Neural cell (in vitro differentiated cells): ENCODE measurements around the gene RABGEF1. TPM values are rescaled to one million over a fixed set of nuclear protein-coding genes. Genes with fewer than 3 reads are reported as not detected.

Experiments used
- H2AFZ ChIP-seq: fragments of 200-600, 300-800 bp; sonication (generic), shearing (Covaris generic); 2 replicates; pipeline ENCODE4 v1.6.0; 2014; ENCODE audit warnings: low read depth, mild to moderate bottlenecking, antibody characterized with exemption, low read length, moderate library complexity
- H3F3A ChIP-seq: fragments of 200-600 bp; shearing (Covaris generic); 2 replicates; pipeline ENCODE4 v1.6.1; 2016; ENCODE audit warnings: mild to moderate bottlenecking, moderate library complexity, mixed read lengths, antibody characterized with exemption, low read length; ENCODE audit not compliant: insufficient read depth, poor library complexity, severe bottlenecking
- H3K27ac ChIP-seq: fragments of 200-600, 300-800 bp; sonication (generic), shearing (Covaris generic); 2 replicates; pipeline ENCODE4 v1.5.1; 2014; ENCODE audit warnings: mild to moderate bottlenecking, low read length, moderate library complexity
- H3K27me3 ChIP-seq: fragments of 300-800, 200-600 bp; sonication (generic), shearing (Covaris generic); 2 replicates; pipeline ENCODE4 v1.6.0; 2014; ENCODE audit warnings: mild to moderate bottlenecking, low read depth, low read length, moderate library complexity; ENCODE audit not compliant: insufficient read depth
- H3K36me3 ChIP-seq: fragments of 300-800, 200-600 bp; sonication (generic), shearing (Covaris generic); 2 replicates; pipeline ENCODE4 v1.5.1; 2014; ENCODE audit warnings: mild to moderate bottlenecking, antibody characterized with exemption, low read length, moderate library complexity; ENCODE audit not compliant: insufficient read depth
- H3K4me2 ChIP-seq: fragments of 300-800, 200-600 bp; sonication (generic), shearing (Covaris generic); 2 replicates; pipeline ENCODE4 v1.6.0; 2014; ENCODE audit warnings: mild to moderate bottlenecking, low read length
- H3K4me3 ChIP-seq: fragments of 300-800, 200-600 bp; sonication (generic), shearing (Covaris generic); 2 replicates; pipeline ENCODE4 v1.5.1; 2014; ENCODE audit warnings: mild to moderate bottlenecking, low read length, moderate library complexity
- H3K79me2 ChIP-seq: fragments of 200-600 bp; shearing (Covaris generic); replicated peaks from 2 replicates; pipeline ENCODE4 v1.6.0; 2014; ENCODE audit warnings: mild to moderate bottlenecking, low read length, moderate library complexity; ENCODE audit not compliant: insufficient read depth
- H3K9ac ChIP-seq: fragments of 300-800, 200-600 bp; sonication (generic), shearing (Covaris generic); 2 replicates; pipeline ENCODE4 v1.6.1; 2016; ENCODE audit warnings: mild to moderate bottlenecking, low read length, mixed read lengths
- H3K9me2 ChIP-seq: fragments of 200-600 bp; shearing (Covaris generic); 2 replicates; pipeline ENCODE4 v1.6.1; 2016; ENCODE audit warnings: mild to moderate bottlenecking, low read length, mixed read lengths; ENCODE audit not compliant: insufficient read depth
- H3K9me3 ChIP-seq: fragments of 200-600, 300-800 bp; sonication (generic), shearing (Covaris generic); 2 replicates; pipeline ENCODE4 v1.6.1; 2016; ENCODE audit warnings: mild to moderate bottlenecking, mixed run types, low read length, moderate library complexity, mixed read lengths
- H4K20me1 ChIP-seq: fragments of 200-600 bp; shearing (Covaris generic); 2 replicates; pipeline ENCODE4 v1.6.1; 2016; ENCODE audit warnings: mild to moderate bottlenecking, mixed run types; ENCODE audit not compliant: insufficient read depth
- CTCF ChIP-seq: fragments of 450-650 bp; IDR thresholded peaks from 2 replicates; pipeline ENCODE4 v1.5.1; 2014; ENCODE audit warnings: antibody characterized with exemption, mild to moderate bottlenecking, moderate library complexity; ENCODE audit not compliant: poor library complexity, severe bottlenecking
- EP300 ChIP-seq: fragments of 450-650 bp; conservative IDR thresholded peaks from 2 replicates; pipeline ENCODE4 v1.6.1; 2014; ENCODE audit warnings: antibody characterized with exemption, mild to moderate bottlenecking, moderate library complexity; ENCODE audit not compliant: poor library complexity, severe bottlenecking
- EZH2 ChIP-seq: fragments of 200-600, 300-800 bp; shearing (Covaris generic), sonication (generic); IDR thresholded peaks from 2 replicates; pipeline ENCODE4 v1.6.1; 2014; ENCODE audit warnings: antibody characterized with exemption, low read length, borderline replicate concordance, mild to moderate bottlenecking; ENCODE audit not compliant: insufficient read depth, poor library complexity, severe bottlenecking
- MXI1 ChIP-seq: fragments of 450-650 bp; conservative IDR thresholded peaks from 2 replicates; pipeline ENCODE4 v1.6.1; 2014; ENCODE audit warnings: antibody characterized with exemption, mild to moderate bottlenecking; ENCODE audit not compliant: poor library complexity, severe bottlenecking
- POLR2AphosphoS5 ChIP-seq: IDR thresholded peaks from 2 replicates; pipeline ENCODE4 v1.6.1; 2012
- RAD21 ChIP-seq: fragments of 450-650 bp; conservative IDR thresholded peaks from 2 replicates; pipeline ENCODE4 v1.6.1; 2014; ENCODE audit warnings: antibody characterized with exemption, mild to moderate bottlenecking, moderate library complexity
- REST ChIP-seq: IDR thresholded peaks from 2 replicates; pipeline ENCODE4 v1.6.1; 2012; ENCODE audit warnings: borderline replicate concordance
- SMC3 ChIP-seq: fragments of 450-650 bp; conservative IDR thresholded peaks from 2 replicates; pipeline ENCODE4 v1.6.1; 2014; ENCODE audit warnings: antibody characterized with exemption, mild to moderate bottlenecking, moderate library complexity; ENCODE audit not compliant: poor library complexity
- TAF1 ChIP-seq: IDR thresholded peaks from 2 replicates; pipeline ENCODE4 v1.6.1; 2012; ENCODE audit warnings: low read depth
- polyA plus RNA-seq: library from polyadenylated mRNA; depleted of rRNA; stranded (reverse); fragments of >200 nt; gene quantifications from 2 replicates; pipeline ENCODE4 v1.2.3, GENCODE V29; 2014

The RABGEF1 gene
- polyA plus RNA-seq, 1 donor from 2014 or later = 34.8 TPM

- Histone ChIP-seq H3K4me3 (no peak overlapping the region), H4K20me1 (no peaks in the 10 kb centered on the region), H3K9ac (no peak overlapping the region), H2AFZ (no peak overlapping the region), H3K27me3 (no peaks in the 10 kb centered on the region), H3K9me3 (no peaks in the 10 kb centered on the region), H3K36me3 (no peaks in the 10 kb centered on the region), H3F3A (no peaks in the 10 kb centered on the region), H3K79me2 (no peaks in the 10 kb centered on the region), H3K4me2 (no peak overlapping the region), H3K9me2 (no peaks in the 10 kb centered on the region), H3K27ac (no peak overlapping the region)
- TF ChIP-seq SMC3 (no peak), TAF1 (no peak), EZH2 (no peak), RAD21 (no peak), EP300 (no peak), CTCF (no peak), MXI1 (no peak), REST (no peak), POLR2AphosphoS5 (no peak)
Observed at GRCh38 chr7:66859339-66859738, 118.8 kb downstream of the RABGEF1 start.

DNA sequence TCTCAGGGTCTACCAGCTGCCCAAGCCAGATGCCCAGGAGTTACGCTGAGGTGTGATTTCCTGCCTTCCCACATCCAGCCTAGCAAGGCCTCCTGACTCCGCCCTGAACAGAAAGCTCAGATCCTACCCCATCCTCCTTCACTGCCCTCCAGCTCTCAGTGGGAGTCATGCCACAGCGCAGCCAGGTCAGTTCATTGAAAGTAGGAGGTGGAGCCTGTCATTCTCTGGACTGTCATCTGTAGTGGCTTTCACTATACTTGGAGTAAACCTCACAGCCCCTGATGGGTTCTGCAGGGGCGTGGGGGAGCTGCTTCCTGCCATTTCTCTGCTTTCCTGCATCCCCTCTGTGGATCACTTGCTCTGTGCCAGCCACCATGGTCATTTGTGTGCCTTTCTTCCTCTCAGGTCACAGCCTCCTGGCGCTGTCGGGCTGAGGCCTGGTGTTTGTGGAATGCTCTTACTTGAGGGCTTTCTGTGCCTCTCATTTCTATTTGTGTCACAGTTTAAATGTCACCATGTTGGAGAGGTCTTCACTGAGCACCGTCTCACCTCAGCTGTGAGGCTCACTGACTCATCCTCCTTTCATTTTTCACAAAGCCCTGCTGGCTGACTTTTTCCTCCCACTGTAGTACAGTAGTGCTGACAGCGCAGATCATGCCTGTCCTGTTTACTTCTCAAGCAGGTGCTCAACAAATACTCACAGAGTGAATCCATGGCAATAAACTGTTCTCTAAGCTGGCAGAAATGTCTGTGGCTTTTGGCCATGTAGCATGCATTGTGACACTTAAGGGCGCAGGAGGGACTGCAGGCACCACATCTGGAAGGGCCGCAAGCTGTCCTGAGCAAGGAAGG is 119.5 kb downstream of the RABGEF1 start:
- Histone ChIP-seq H3K27me3 (no peaks in the 10 kb centered on the region), H3K9ac (no peak overlapping the region), H2AFZ (no peak overlapping the region), H3K9me2 (no peaks in the 10 kb centered on the region), H4K20me1 (no peaks in the 10 kb centered on the region), H3F3A (no peaks in the 10 kb centered on the region), H3K36me3 (no peaks in the 10 kb centered on the region), H3K79me2 (no peaks in the 10 kb centered on the region), H3K9me3 (no peaks in the 10 kb centered on the region), H3K4me3 (no peak overlapping the region), H3K27ac (no peak overlapping the region), H3K4me2 (no peak overlapping the region)
- TF ChIP-seq TAF1 (no peak), REST (no peak), CTCF (no peak)
